GM21723 (cell line): Measurements from ENCODE around the gene NEMF.
"Not testable (repeated sequence)": the region's sequence is repeated elsewhere in the genome, so short reads cannot be mapped to it uniquely, and the experiment has no call there.

Experiments used
- ATAC-seq: cut with Tn5 transposase; IDR thresholded peaks from one replicate; pipeline ENCODE4 v1.9.1; 2021; ENCODE audit warnings: mild to moderate bottlenecking, moderate library complexity; ENCODE audit not compliant: unreplicated experiment

Gene NEMF

DNA sequence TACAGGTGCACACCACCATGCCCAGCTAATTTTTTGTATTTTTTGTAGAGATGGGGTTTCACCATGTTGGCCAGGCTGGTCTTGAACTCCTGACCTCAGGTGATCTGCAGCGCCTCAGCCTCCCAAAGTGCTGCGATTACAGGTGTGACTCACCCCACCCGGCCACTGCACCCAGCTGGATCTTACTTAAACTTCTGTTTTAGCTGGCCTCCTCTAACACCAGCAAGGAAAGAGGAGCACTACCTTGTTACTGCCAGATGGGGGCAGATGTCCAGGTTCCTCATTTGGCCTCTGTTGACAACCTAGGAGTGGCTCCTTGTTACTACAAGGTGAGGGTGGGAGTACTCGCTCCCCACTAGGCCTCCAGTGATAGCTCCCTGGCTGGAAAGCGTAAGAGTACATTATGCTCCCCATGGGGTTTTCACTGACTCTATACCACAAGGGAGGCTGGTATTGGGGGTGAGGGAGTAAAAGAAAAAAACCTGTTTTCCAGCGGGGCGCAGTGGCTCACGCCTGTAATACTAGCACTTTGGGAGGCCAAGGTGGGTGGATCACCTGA, 27.1 kb upstream of the NEMF start:
- ATAC-seq, result peak; percentile 84

DNA sequence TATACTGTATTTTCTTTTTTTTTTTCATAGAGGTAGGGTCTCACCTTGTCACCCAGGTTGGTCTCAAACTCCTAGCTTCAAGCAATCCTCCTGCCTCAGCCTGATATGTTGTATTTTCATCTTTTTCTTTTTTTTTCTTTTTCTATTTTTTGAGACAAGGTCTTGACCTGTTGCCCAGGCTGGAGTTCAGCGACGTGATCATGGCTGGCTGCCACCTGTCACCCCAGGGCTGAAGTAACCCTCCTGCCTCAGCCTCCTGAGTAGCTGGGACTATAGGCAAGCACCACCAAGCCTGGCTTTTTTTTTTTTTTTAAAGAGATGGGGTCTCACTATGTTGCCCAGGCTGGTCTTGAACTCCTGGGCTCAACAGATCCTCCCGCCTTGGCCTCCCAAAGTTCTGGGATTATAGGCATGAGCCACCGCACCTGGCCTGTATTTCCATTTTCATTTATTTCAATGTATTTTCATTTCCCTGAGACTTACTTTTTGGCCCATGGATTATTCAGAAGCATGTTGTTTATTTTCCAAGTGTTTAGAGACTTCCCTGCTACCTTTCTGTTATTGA, 24.1 kb upstream of the NEMF start:
- ATAC-seq, result no peak

DNA sequence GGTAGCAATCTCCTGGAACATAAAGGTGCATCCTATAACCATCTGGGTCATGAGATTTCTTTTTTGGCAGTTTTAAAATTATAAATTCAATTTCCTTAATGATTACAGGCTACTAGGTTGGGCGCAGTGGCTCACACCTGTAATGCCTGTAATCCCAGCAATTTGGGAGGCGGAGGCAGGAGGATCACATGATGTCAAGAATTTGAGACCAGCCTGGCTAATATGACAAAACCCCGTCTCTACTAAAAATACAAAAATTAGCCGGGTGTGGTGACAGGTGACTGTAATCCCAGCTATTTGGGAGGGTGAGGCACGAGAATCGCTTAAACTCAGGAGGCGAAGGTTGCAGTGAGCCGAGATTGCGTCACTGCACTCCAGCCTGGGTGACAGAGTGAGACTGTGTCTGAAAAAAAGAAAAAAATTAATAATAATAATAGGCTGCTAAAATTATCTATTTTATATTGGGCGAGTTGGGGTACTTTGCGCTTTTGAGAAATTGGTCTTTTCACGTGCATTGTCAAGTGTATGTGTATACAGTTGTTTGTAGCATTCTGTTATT, 23.1 kb upstream of the NEMF start:
- no peak for ATAC-seq

DNA sequence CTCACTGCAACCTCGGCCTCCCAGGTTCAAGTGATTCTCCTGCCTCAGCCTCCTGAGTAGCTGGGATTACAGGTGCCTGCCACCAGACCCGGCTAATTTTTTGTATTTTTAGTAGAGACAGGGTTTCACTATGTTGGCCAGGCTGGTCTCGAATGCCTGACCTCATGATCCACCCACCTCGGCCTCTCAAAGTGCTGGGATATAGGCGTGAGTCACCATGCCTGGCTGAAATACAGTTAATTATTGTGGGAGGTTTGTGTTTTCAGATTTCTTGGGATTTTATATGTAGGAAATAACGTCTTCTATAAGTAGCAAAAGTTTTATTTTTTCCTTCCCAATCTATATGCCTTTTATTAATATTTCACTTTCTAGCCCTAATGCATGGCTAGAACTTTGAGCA, 21.0 kb upstream of the NEMF start:
- ATAC-seq, result not testable (repeated sequence)

DNA sequence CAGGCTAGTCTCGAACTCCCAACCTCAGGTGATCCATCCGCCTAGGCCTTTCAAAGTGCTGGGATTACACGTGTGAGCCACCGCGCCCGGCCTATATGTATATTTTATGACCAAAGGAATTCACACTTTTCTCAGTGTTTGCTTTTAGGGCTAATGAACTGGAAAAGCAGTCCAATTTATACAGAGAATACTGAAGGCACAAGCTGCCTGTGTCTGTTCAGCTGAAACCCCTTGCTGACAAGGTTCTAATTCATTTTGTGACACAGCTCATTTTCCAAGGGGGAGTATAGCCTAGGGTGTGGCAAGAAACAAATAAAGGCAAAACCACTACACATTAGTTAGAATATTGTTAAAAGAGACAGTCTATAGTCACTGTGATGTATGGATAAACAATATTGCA, 18.3 kb upstream of the NEMF start:
- no peak for ATAC-seq

DNA sequence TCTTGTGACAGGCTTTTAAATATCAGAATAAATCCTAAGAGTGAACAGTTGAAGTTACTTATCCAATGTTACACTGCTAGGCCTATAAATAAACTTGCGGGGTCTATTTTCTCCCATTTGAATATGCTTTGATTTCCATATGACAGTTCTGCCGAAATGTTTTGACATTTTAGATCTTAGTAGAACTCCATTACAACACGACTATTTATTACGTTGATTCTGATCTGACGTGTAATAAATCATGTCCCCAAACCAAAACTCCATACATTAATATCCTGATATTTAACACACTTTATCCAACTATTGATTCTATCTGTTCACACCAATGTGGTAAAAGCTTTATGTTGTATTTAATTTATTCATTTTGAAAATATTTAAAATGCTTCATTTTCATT, 16.1 kb upstream of the NEMF start:
- peak; percentile 0 for ATAC-seq

DNA sequence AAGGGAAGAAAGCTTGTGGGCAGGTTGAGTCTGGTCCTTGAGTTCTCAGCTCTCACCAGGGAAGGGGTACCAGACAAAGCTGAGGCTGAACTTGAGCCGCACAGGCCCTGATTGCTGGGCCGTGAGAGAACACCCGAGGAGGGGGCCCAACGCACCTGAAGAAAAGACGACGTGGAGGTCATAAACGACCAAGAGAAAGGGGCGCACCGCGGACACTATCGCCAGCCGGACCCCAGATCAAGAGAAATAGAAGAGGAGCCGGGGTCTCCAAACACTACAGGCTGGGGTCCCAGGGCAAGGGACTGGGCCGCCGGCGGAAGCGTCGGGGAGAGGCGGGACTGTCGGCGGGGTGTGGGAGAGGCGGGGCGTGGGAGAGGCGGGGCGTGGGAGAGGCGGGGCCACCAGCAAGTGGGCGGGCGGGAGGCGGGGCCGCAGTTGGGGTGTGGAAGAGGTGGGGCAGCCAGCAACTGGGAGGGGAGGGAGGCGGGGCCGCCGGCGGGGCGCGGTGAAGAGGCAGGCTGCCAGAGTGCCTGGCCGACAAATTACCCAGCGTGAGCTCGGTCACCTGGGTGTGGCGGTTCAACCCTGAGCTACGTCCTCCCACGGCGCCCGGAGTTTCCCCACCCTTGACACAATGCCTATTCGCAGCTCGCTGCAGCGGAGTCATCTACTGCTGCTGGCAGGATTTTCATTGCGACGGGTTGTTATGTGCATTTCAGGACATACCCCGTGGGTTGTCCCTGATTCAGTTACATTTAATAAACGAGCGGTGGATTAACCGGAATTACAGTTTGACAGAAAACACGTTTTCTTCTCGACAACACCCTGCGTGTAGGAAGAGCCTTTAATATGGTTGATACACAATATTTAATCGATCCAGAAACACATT, 15.5 kb upstream of the NEMF start:
- peak; percentile 86 for ATAC-seq

DNA sequence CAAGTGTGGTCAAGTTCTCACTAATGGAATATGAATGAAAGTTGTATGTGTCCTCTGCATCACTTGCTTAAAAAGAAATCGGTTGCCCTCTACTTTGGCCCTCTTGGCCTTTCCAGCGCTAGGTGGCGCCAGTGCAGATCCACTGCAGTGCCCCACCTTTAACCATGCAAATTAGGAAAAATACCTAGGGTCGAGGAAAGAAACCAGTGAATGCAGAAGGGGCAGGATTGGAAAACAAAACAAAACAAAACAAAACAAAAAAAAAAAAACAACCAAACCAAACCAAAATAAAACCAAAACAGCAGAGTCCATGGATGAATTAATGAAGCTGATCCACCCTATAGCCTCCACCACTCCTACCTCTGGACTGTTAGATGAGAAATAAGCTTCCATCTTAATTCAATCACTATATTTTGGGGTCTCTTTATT, 12.9 kb upstream of the NEMF start:
- no peak for ATAC-seq

DNA sequence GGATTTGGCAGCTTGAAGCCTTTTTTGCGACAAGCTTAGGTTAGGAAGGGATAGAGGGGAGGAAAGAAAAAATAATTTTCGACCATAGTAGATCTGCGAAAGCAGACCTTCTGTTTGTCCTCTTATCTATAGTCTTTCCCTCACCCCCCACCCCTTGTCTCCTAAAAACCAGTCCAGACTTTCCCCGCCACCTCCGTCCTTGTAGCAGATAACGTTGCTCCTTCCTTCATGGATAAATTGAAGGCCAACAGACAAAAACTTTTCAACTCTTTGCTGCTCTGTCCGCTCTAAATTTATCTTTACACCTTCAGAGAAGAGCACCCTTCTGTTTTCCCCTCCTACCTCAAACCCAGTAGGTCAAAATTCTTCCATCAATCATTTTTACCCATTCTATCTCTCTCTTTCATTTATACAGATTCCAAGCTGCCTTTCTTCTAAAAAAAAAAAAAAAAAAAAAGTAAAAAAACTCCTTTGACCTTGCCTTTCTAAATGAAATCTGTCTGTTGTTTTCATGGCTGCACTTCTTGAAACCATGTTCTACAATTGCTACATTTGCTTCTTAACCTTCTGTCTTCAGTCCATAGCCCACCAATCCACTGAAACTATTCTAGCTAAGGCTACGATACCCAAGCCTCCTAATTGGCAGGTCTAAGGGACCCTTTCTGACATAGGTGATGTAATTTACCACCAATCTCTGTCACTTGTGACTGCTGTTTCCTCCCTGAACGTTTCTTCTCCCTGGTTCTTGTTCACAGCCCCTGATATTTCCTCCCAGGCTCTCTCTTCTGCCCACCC, 11.1 kb upstream of the NEMF start:
- no peak for ATAC-seq

DNA sequence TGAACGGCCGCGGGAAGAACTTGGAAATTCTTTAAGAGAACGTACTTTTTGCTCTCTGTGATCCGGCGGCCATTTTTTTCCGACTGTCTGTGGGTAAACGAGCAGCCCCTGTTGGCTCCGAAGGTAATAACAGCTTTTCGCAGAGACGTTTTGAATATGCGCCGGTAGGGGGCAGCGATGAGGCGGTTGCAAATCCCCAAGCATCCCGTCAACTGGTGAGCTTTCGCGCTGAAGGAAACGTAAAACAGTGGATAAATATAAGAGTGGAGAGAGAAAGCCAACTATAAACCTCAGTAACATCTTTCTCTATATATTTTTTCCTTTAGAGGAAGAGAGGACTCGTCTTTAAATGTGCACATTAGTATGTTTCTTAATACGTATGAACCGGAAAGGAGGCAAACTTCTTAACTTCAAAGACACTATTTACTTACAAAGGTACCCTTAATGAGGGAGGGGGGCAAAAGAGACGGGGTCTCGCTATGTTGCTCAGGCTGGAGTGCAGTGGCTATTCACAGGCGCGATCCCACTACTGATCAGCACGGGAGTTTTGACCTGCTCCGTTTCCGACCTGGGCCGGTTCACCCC, 9.6 kb upstream of the NEMF start:
- peak; percentile 23 for ATAC-seq

DNA sequence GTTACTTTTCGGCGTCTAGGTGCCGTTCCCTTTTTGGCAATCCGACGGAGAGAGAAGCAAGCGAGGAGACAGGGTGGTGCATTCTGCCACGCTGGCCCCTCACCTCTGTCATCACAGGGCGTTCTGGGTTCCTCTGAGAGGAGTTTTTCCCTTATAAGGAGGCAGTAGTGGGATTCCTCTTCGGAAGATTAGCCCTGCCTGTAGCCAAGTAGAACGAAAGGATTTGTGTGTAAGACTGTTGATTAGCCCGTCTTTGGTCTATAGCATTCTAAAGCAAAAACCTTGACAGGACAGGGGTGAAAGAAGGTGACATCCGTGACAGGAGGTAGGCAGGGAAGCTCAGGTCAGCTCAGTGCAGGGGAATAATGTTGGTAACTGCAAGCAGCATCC, 9.1 kb upstream of the NEMF start:
- no peak for ATAC-seq

DNA sequence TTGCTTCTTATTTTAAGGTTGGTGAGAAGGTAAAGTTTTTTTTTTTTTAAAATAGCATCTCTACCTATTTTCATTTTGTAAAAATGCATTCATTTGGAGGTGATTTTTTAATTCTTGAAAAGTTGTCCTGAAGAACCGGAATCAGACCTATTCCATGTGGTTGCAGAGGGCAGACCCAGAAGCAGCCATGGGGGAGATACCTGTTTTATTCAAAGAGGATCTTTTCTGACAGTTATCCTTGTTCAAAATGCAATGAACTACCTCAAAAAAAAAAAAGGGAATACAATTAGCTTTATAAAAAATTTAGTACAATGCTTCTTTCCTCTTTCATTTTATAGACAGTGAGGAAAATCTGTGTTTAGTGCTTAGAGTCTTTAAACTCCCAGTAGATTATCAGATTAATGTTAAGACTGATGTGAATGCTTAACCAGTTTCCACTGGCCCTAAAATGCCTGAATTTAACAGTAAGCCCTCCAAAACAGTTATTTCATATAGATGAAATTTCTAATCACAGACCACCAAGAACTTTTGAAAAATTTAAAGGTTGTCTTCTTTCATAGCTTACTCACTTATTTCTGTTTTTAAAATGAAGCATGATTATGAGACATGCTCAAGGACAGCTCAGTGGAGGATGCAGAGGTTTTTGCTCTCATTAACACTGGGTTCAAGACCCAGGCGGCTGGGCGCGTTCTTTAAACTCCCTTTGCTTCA, 8.6 kb upstream of the NEMF start:
- no peak for ATAC-seq

DNA sequence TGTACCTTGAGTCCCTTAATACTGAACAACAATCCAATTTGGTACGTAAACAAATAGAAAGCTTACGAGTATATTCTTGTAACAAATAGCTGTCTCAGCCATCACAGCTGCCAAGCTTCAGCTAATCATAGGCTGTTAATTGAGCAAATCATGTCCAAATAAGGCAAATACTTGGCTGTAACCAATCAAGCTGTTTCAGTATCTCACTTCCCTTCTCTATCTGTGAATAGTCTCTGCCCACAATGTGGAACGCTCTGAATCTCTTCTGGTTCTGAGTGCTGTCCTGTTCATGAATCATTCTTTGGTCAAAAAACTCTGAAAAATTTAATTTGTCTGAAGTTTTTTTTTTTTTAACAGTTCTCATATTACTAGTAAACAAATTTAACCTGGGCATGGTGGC, 5.8 kb upstream of the NEMF start:
- ATAC-seq, result no peak

DNA sequence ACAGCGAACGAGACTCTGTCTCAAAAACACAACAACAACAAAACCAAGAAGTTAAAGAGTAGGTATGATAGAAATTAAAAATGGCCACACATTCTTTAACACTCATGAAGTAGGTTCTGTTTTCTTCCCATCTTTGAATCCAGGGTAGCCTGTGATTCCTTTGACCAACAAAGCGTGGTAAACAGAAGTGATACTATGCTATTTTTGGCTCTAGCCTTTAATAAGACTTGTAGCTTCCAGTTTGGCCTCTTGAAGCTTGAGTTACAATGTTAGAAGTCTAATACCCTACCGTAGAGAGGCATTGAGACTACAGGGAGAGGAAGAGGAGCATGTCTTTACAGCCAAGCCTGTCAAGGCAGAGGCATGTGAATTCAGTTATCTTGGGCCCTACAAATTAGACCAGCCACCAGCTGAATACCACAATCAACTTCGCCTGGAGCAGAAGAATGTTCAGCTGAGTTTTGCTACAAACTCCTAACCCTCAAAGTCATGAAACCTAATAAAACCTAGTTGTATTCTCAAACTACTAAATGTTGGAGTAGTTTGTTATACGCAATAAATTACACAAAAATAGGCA, 4.9 kb upstream of the NEMF start:
- ATAC-seq, result no peak

DNA sequence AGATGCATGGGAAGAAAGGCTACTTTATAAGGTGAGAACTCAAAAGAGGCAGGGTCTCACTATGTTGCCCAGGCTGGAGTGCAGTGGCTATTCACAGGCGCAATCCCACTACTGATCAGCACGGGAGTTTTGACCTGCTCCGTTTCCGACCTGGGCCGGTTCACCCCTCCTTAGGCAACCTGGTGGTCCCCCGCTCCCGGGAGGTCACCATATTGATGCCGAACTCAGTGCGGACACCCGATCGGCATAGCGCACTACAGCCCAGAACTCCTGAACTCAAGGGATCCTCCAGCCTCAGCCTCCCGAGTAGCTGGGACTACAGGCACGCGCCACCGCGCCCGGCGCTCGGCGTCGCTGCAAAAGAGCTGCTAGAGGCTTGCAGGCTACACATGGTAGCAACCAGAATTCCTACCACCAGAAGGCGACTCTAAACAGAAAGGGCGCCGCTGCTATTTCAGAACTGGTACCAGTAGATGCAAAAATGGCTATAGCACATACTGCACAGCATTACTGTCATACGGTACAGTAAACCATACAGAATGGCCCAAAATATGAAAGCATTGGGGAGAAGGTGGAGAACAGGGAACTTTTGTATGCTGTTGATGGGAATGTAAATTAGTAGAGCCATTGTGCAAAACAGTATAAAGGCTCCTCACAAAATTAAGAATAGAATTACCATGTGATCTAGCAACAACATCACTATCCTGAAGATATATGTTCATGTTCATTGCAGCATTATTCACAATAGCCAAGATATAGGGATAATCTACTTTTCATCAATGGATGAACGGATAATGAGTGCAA, 1.2 kb upstream of the NEMF start:
- no peak for ATAC-seq

DNA sequence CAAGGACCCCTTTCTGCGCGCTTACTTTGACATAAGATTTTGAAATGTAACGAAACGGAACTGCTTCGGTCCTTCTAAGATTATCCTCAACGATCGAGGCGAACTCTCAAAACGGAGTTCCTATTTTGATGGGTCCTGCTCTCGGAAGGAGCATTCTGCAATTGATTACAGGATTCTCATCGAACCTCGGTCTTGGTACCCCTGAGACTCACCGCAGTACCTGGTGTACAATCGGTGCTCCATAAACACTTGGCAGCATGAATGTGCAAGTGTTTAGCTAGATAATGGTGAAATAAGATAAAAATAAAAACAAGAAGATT, 530 bp upstream of the NEMF start:
- peak; percentile 7 for ATAC-seq

DNA sequence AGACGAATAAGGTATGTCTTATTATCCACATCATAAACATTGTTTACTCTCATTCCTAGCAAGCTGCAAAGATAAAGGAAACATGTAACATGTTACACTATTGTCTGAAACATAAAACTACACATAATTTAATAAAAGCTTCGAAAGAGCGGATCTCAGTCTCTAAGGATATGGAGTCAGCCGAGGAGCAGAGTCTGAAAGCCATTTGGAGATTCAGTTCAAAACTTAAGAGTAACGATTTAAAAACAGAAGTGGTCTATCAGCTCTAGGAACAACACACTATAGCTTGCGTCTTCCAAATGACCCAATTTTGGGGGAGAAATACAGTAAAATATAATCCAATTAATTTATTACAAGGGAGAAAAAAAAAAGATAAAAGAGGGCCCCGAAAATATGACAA, 775 bp downstream of the NEMF start:
- no peak for ATAC-seq

DNA sequence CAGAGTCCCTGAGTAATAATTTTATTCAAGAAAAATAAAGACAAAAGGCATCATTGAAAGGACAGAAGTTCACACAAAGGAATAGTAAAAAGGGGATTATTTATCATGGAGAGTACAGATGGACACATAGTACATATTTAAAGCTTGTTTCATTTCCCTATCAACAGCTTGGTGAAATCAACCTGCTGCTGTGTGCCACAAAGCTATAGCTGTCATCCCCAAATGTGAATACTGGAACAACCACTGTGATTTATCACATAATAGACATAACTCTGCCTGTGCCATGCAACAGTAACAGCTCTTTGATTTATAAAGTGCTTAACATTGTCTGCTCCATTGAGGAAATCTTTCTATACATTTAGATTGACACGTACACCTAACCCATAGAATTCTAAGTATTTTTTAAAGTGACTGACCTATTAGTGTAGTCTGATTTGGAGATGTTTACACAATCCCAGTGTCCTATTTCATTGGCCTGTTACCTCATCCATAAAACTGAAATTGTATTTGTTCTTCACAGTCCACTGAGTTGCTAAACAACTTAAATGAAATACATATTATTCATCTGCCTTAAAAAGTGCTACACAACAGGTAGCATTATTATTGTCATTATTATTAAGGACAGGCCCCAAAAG, 3.3 kb downstream of the NEMF start:
- no peak for ATAC-seq

DNA sequence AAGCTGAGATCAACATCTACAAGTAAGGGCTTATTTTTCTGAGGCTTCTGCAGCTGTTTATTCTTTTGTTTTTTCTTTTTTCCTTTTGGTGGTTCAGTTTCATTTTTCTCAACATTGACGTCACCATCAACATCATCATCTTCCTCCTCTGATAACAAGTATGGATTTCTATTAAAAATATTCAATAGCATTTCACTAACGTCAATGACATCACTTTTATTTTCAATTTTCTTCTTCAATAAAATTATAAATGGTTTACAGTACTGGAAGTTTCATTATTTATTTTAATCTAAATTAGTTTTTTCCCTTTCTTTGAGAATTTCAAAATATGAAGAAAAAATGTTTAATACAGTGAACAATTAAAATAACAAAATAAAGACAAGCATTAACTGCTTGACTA, 23.9 kb downstream of the NEMF start:
- no peak for ATAC-seq
